Left cardiac atrium (tissue), 4 donors: ENCODE data around the gene ALX4. TPM values are rescaled to one million over a fixed set of nuclear protein-coding genes. Genes with fewer than 3 reads are reported as not detected.
A peak's percentile ranks its signal among the peaks of the same experiment; 100 is the strongest.

Experiments
- ATAC-seq, 2 donors: fragments of 200-7000 bp; cut with Tn5 transposase; one replicate each; pipeline ENCODE4 v1.9.1; 2020; ENCODE audit warnings: mild to moderate bottlenecking in 2 of 2, moderate library complexity in 2 of 2
- DNase-seq: peaks from one replicate; pipeline ENCODE4 v3.0.0-alpha.2; 2020
- intact Hi-C, 2 donors: fragments of 100-400 bp; cut with DNase I; formaldehyde crosslinking; loops; one replicate each; pipeline versions ENCODE4 v1.14.1 to v1.15.1; 2022 to 2023
- total RNA-seq, 2 donors: library from RNA; stranded (reverse); fragmentation: NEBNext Ultra II Directional; extraction: Animal tissue kit (Norgen Biotek cat#: 25700); gene quantifications; one replicate each; pipeline ENCODE4 v1.2.1, GENCODE V29; 2021
- donor health status: DM: no; HTN: yes; CAD: no.
- donor health status: DM: no; HTN: yes; CAD: no; lungs with severe emphysema.
- donor health status: DM: yes; HTN: yes; CAD: no.
- donor health status: Dilated cardiomyopathy.

The ALX4 gene
- total RNA-seq, 2 donors from 2014 or later, result 0.03 TPM; not detected in 1

DNA sequence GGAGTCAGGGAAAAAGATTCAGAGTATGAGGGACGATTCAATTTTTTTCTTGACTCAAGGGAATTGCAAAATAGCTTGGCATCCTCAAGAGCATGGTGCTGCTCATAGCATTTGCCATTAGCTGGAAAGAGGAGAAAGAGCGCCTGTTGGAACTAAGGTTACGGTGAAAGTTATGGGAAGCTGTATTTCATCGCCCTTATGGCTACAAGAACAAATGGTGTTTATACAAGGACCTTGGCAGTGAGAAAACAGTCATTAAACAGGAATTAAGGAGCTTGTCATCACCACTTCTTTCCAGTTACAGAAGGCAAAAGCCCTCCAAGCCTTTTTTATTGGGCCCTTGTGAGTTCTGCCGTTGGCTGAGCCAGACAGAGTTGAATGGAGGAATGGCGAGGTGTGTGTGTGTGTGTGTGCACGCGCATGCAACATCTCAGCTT, 74.2 kb downstream of the ALX4 start:
- peak; percentile 62 to 81 for ATAC-seq
- intact Hi-C loops, result no loop called here
- no peak for DNase-seq

DNA sequence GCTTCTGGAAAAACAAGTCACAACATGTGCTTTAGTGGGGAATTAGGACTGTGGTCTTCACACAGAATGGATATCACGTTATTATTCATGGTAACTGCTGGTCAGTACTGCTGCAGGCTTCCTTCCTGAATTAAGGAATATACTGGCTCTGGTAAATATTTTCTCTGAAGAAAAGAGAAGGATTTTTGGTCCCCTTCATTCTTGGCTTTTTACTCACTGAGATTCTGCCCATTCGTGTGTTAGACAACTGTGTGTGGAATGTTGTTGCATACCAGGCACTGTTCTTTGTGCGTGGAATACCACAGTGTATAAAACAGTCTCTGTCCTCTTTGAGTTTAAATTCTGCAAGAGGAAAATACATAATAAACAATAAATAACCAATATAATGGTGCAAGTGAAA, 80.3 kb downstream of the ALX4 start:
- DNase-seq (no peak), ATAC-seq (no peak)
- intact Hi-C loops, result no loop called here

DNA sequence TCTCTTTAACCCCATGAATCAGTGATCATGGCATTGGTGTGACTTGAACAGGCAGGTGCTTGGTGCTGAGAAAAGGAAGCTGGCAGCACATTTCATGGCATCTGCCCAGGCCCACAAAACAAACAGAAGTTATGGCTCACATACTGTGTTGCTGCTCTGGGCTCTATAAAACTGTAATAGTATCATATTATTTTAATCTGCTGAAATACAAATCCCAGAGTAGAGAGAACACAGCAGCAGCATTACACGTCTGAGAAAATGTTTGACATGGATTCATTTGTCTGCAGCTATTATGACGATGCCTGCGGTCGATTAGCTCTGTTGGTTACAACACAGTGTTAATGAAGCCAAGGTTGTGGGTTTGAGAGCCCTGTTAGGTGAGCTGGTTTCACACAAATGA, 80.8 kb downstream of the ALX4 start:
- DNase-seq (no peak), ATAC-seq (no peak)
- intact Hi-C loops, result no loop called here

DNA sequence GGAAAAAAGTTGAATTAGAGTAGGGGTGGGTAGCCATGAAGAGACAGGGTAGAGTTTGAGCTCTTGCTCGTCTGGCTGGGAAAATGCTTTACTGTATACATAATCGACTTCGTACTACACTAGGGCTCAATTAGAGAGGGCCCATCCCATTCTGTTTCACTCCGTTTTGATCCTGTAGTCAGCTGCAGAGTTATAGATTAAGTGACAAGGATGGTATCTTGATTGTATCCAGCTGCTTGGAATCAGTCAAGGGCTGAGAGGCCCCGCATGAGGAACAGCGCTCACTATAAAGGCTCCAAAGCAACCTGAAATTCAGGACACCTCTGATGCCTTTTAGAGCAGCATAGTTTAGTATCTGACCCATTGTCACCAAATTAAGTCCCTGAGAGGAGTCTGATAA, 81.6 kb downstream of the ALX4 start:
- DNase-seq (no peak), ATAC-seq (no peak)
- intact Hi-C loops, result no loop called here

DNA sequence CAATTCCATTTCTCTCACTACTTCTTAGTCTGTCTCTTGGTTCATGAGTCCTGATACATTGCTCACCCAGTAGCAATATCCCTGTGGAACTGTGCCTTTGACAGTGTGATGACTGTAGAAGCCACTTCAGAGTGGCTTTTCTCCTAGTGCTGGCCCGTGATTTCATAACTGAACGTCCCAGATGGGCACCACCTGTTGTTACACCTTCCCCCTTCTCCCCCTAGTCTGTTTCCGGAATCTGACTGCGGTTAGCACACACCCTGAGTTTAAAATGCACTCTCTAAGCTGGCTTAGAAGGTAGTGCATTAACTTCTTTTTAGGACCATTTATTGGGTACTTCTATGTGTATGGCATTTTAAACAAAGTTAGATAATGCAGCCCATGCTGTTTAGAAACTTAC, 83.0 kb downstream of the ALX4 start:
- intact Hi-C loops, result no loop called here
- no peak for DNase-seq

DNA sequence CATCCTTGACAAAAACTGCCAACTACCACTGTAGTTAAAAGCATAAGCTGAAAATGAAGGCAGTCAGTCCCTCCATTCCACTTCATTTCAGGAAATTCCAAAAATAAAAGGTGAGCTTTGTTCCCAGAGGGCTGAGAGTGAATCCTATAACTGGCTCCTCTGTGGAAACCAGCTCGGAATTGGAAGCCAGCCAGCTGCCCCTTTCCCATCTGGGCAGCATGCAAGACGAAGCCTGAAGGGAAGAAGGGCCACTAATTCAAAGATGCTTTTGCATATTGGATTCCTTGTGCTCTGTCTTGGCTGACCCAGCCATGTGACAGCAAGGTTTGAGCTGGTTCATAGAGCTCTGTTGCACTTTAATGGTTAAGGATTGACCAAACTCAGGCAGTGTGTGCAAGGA, 83.4 kb downstream of the ALX4 start:
- ATAC-seq, result no peak
- intact Hi-C loops, result no loop called here
- DNase-seq, result no peak

More for the DNA sequence above, 83.0 kb downstream of the ALX4 start:
- ATAC-seq, result no peak

DNA sequence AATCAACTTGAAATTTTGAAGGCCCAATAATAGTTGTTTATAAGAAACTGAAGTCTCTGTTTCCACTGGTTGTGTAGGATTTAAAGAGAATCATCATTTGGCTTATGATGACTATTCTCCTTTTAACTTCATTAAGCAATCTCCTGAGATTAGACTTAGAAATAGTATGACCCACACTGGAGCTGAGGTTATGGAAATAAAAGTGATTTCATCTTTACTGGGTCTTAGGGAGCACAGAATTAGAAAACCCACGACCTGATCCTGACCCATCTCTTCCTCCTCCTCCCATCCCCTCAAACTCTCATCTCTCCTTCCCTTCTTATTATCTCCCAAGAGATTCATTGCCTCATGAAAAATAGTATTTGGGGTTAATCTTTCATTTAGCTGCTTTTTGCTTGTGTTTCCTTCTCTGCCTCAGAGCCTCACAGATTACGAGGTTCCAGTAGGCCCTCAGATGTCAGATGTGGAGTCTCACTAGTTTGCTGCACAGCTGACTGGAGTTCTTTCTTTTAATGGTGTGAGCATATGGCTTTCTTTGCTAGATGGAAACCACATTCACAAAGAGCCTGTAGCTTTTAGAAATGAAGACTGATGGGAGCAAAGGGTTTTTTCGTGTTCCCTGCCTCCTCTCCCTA, 85.0 kb downstream of the ALX4 start:
- DNase-seq (no peak), ATAC-seq (peak in 1 of 2 donors; percentile 66)
- intact Hi-C loops, result no loop called here

DNA sequence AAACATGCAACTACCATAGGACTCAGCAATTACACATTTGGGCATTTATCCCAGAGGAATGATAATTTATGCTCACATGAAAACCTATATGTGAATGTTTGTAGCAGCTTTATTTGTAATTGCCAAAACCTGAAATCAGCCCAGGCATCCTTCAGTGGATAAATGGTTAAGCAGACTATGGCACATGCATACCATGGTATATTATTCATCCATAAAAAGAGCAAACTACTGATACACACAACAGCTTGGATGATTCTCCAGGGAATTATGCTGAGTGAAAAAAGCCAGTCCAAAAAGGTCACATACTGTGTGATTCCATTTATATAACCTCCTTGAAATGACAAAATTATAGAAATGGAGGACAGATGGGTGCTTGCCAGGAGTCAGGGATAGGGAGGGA, 86.7 kb downstream of the ALX4 start:
- intact Hi-C loops, result no loop called here
- DNase-seq, result no peak
- no peak for ATAC-seq

DNA sequence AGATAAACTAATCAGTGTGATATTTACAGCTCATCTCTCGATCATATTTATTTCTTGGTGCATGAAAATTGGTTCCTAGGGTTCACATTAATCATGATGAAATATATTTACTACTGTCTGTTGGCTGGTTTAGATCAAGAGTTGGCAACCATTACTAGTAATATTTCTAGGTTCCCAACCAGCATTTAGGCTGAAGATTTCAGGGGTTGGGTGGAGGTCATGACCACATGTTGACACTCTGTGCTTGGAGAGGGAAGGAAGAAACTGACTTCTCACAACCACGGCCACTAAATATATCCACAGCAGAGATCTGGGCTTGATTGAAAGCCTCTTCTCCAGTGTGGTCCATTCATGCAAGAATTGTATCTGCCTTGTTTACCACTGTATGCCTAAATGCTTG, 87.9 kb downstream of the ALX4 start:
- no peak for ATAC-seq
- DNase-seq, result no peak
- intact Hi-C loops, result no loop called here

DNA sequence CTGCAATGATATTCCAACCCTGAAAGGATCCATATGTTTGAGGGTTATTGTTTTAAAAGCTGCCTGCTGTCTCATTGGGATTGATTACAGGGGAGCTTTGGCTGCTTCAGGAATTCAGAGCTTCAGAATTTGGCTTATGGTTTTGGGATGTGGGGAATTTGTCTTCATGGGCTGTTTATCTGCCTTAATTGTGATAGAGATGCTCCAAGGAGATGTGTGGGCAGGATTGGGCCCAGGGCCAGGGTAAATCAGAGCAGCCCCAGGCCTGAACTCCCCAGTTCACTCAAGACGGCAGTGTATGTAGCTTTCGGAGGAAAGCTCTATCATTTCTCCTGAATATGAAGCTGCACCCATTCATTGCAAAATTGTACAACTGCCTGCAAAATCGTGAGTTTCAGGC, 88.5 kb downstream of the ALX4 start:
- intact Hi-C loops, result no loop called here
- DNase-seq (no peak), ATAC-seq (peak in 1 of 2 donors; percentile 78)

DNA sequence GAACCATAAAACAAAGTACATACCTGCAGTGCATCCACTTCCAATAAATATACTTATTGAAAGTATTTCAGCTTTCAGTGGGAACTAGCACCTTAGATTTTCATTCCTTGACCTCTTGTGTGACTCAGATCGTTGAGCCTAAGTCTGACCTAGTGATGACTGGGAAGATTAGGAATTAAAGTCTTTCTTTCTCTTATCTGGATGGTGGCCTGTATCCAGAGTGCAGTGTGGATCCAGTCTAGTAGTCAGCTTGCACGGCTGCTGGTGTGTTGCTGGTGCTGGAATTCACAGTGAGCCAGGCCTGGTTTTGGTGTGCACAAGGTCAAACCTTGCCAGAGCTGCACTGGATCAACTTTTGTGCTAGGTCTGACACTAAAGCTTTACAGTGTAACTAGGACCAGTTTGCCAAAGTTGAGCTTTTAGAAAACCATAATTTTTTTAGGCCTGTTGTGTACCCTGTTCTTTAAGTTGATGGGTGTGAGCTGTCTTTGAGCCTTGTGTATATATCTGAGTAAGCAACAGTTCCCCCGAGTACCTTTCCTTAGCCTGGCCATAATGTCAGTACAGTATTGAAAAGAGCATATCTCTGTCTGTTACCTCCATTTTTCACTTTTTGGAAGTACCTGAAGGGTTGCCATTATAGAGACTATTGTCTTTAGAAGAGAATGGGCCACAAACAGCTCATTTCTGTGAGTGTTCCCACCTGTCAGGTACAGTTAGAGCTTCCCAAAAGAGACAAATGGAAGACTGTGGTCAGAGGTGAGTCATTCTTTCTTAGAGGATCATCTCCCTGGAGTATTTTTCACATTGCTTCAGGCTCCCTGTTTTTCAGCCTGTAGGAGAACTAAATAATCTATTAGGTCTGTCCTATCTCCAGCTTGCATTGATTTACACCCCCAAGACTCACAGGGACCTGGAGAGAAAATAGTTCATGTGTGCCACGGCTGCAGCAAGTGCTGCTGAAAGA, 89.8 kb downstream of the ALX4 start:
- intact Hi-C loops, result no loop called here
- peak in 1 of 2 donors; percentile 52 for ATAC-seq
- DNase-seq, result no peak

DNA sequence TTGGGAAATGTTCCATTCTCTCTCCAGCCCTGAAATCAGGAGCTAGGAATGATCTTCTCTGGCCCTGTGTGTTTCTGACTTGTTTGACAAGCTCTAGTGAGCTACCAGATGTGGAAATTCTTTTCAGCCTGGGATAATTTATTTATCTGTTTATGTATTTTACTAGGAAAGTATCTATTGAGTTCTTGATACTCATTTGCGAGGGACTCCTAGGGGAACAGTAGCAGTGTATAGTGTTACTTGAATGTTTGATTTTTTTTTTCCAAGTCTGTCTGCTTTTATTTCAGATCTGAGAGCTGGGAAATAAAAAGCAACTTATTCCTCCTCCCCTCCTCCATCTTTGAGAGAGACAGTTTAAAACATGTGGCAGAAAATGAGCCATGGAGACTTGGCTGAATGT, 92.5 kb downstream of the ALX4 start:
- intact Hi-C loops, result no loop called here
- ATAC-seq (no peak), DNase-seq (no peak)

DNA sequence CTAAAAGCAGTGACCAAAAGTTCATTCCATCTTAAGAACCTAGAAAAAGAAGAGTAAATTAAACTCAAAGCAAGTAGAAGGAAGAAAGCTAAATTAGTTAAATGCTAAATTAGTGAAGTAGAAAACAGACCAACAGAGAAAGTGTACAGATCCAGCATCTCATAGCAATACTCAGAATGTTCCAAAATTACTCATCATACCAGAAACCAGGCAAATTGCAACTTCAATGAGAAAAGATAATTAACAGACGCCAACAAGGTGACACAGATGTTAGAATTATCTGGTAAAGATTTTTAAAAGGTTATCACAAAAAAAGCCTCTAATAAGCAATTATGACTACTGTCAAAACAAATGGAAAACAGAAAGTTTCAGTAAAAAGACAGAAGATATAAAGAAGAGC, 96.8 kb downstream of the ALX4 start:
- ATAC-seq (no peak), DNase-seq (no peak)
- intact Hi-C loops, result no loop called here

DNA sequence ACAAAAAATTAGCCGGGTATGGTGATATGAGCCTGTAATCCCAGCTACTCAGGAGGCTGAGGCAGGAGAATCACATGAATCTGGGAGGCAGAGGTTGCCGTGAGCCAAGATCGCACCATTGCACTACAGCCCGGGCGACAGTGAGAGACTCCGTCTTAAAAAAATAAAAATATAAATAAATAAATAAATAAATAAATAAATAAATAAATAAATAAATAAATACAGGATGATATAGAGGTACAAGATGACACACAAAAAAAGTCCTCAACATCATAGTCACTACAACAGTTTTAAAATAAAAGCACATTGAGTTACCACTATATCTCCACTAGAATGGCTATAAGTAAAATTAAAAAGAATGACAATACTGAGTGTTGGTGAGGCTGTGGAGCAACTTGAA, 97.8 kb downstream of the ALX4 start:
- no peak for DNase-seq
- intact Hi-C loops, result no loop called here
- no peak for ATAC-seq

Other genes with a start within 250 kb of the ALX4 start
- 1 to 10 TPM; 8.5 to 9.1 TPM for gene ACCS, start 243.9 kb downstream of the ALX4 start, total RNA-seq
- gene EXT2, start 214.5 kb downstream of the ALX4 start, total RNA-seq, result 10 to 100 TPM; 33.7 to 34.6 TPM